Heart left ventricle (tissue), 13 donors: ENCODE measurements around the gene ARPC5.

Experiments
- CTCF ChIP-seq, 12 donors: fragments of 200-600 bp; sonication (generic) in 4 of 12; IDR thresholded peaks; one replicate each; pipeline versions ENCODE4 v1.5.0 to v1.8.0; 2018 to 2022; ENCODE audit warnings: antibody characterized with exemption in 12 of 12, mild to moderate bottlenecking in 5 of 12
- POLR2A ChIP-seq, 2 donors: fragments of 450-650 bp; IDR thresholded peaks; one replicate each; pipeline ENCODE4 v1.6.1; 2017; ENCODE audit warnings: antibody characterized with exemption in 2 of 2, mild to moderate bottlenecking in 2 of 2, moderate library complexity in 2 of 2
- donor health status: ischemic (EF 13 %, LVEDD 7.1; RV severe dilation, severe dysfunction).
- donor health status: DM: no; HTN: yes; CAD: no.
- donor health status: DM: no; HTN: no; CAD: no.
- donor health status: ischemic (EF 25% LVEDD 6.9; RV normal size, moderate dysfunction).
- donor health status: ischemic (EF 25% LVEDD 5.7; RV mildly dilated, moderate dysfunction).
- donor health status: ischemic (EF 35%, LVEDD 5.7; RV mildly dilated, moderate dysfunction).
- donor health status: nonischemic (EF 11% LVEDD 7.7; RV severe dilation, severe dysfunction).
- donor health status: DM: yes; HTN: yes; CAD: no.
- donor health status: PGD.
- donor health status: ischemic (EF 29% LVEDD 5.4; RV normal size, mild dysfunction).
- donor health status: nonischemic (EF 23%, LVEDD 6.1; RV moderate dilation, normal function).

DNA sequence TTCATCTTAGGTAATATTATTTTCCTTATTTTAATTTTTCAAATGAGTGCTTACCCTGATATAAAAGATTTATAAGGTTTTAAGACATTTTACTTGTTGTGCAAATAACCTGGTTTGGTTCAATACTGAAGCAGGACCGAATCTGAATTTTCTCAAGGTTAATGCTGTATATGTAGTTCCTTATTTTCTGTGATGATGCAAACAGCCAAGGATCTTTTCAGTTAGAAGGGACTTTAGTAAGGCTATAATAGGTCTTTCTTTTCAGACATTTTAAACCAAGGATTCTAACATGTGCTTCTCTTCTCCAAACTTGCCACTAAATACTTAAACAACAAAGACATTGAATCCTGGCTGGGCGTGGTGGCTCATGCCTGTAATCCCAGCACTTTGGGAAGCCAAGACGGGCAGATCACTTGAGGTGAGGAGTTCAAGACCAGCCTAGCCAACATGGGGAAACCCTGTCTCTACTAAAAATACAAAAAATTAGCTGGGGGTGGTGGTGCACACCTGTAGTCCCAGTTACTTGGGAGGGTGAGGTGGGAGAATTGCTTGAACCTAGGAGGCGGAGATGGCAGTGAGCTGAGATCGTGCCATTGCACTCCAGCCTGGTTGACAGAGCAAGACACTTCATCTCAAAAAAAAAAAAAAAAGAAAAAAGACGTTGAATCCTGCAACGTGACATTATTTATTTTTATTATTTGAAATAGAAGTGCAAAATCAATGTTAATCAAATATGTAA, 3.2 kb upstream of the ARPC5 start:
- TF ChIP-seq CTCF (IDR thresholded peaks at IDR 0.05) (no peak), POLR2A (IDR thresholded peaks at IDR 0.05) (no peak)
